GM12878 (cell line): ENCODE measurements around the gene TOB2. TPM values are rescaled to one million over a fixed set of nuclear protein-coding genes. Genes with fewer than 3 reads are reported as not detected.

ENCODE experiments used
- SIX5 ChIP-seq: IDR thresholded peaks from 2 replicates; pipeline ENCODE4 v1.6.1; 2011; ENCODE audit warnings: mild to moderate bottlenecking, low read depth, low read length, moderate library complexity; ENCODE audit not compliant: severe bottlenecking
- ZNF592 ChIP-seq: fragments of 450-650 bp; IDR thresholded peaks from 2 replicates; pipeline ENCODE4 v1.6.1; 2017; ENCODE audit warnings: mild to moderate bottlenecking, moderate library complexity
- polyA plus RNA-seq, 11 experiments: library from polyadenylated mRNA; depleted of rRNA in 4 of 11; unstranded in 6 of 11; stranded (reverse) in 5 of 11; fragments of >200 nt; fragmentation: Nextera tagmentation in 4 of 11; fragmentation: Illumina TruSeq in 1 of 11; extraction: Ambion mirVana in 4 of 11; extraction: Trizol in 1 of 11; gene quantifications; 1 replicate in 1 of 11; 2 replicates in 10 of 11; pipeline versions ENCODE4 v1.2.1 to v1.2.3, GENCODE V29; 2011 to 2016; ENCODE audit warnings: inconsistent platforms in 2 of 11, missing spikeins in 2 of 11, low read depth in 1 of 11
- total RNA-seq, 4 experiments: library from RNA; depleted of rRNA in 3 of 4; stranded (reverse); fragments of >200 nt in 3 of 4; fragmentation: Illumina TruSeq in 1 of 4; extraction: Trizol in 1 of 4; gene quantifications; 2 replicates each; pipeline versions ENCODE4 v1.2.1 to v1.2.3, GENCODE V29; 2013 to 2021
- TF ChIP-seq, protein P1 (sequence below): fragments of 450-650 bp; IDR thresholded peaks from 2 replicates; pipeline ENCODE4 v1.6.1; 2018; ENCODE audit warnings: mild to moderate bottlenecking, low read depth, moderate library complexity; ENCODE audit not compliant: partially characterized antibody

TOB2 gene
- total and polyA plus RNA-seq, 10 of the 15 experiments (the other 5 are each of a cell fraction or from before 2014, with no cell fraction given), result 4.5 to 32.0 (median 15.1) TPM

- TF ChIP-seq ZNF592 (no peak), SIX5 (no peak)
- TF ChIP-seq, protein P1, sequence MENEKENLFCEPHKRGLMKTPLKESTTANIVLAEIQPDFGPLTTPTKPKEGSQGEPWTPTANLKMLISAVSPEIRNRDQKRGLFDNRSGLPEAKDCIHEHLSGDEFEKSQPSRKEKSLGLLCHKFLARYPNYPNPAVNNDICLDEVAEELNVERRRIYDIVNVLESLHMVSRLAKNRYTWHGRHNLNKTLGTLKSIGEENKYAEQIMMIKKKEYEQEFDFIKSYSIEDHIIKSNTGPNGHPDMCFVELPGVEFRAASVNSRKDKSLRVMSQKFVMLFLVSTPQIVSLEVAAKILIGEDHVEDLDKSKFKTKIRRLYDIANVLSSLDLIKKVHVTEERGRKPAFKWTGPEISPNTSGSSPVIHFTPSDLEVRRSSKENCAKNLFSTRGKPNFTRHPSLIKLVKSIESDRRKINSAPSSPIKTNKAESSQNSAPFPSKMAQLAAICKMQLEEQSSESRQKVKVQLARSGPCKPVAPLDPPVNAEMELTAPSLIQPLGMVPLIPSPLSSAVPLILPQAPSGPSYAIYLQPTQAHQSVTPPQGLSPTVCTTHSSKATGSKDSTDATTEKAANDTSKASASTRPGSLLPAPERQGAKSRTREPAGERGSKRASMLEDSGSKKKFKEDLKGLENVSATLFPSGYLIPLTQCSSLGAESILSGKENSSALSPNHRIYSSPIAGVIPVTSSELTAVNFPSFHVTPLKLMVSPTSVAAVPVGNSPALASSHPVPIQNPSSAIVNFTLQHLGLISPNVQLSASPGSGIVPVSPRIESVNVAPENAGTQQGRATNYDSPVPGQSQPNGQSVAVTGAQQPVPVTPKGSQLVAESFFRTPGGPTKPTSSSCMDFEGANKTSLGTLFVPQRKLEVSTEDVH, result no peak
Observed at GRCh38 chr22:41485033-41485432, 38.4 kb upstream of the TOB2 start (continued).
